Stimulated activated CD8-positive, alpha-beta memory T cell treated with anti-CD3 and anti-CD28 coated beads, Interleukin-15, amount 100 ng/mL, for 1 hour (primary cell): ENCODE results near the gene RIC3.

Experiments
- DNase-seq: peaks from one replicate; pipeline ENCODE4 v3.0.0-alpha.2; 2020; ENCODE audit warnings: low read depth

Gene RIC3, protein sequence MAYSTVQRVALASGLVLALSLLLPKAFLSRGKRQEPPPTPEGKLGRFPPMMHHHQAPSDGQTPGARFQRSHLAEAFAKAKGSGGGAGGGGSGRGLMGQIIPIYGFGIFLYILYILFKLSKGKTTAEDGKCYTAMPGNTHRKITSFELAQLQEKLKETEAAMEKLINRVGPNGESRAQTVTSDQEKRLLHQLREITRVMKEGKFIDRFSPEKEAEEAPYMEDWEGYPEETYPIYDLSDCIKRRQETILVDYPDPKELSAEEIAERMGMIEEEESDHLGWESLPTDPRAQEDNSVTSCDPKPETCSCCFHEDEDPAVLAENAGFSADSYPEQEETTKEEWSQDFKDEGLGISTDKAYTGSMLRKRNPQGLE

DNA sequence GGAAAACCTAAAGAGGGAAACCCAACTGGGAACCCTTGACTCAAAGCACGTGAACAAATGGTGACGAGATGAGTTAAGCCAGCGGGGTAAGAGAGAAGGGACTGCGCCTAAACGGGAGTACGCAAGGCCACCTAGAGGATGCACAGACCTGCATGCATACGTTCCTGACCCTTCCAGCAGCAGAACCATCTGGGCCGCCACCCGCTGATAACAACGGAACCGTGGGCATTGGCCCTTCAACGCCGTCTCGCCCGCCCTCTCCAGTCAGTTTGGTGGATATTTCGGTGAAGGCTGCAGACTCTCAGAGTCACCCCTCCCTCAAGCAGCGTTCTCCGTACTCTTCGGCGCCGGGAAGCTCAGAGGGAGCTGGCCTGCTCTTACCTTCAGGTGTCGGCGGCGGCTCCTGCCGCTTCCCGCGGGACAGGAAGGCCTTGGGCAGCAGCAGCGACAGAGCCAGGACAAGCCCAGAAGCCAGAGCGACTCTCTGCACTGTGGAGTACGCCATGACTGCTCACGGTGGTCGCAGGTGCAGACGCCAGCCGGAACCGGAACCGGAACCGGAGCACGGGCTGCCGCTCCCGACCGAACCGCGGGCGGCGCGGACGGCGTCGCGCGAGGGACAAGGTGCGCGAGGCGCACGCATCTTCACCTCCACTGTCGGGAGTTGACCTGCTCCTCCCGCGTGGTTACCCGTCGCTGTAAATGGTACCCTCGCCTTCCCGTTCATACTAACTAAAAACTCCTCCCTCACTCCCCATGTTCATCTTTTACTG lies at the start of gene RIC3:
Gene RIC3 (minus strand): TSS at position 541 of the 773 bp plus-strand sequence. CDS start 36 bp downstream, at position 505.
- DNase-seq: peak; percentile 4

DNA sequence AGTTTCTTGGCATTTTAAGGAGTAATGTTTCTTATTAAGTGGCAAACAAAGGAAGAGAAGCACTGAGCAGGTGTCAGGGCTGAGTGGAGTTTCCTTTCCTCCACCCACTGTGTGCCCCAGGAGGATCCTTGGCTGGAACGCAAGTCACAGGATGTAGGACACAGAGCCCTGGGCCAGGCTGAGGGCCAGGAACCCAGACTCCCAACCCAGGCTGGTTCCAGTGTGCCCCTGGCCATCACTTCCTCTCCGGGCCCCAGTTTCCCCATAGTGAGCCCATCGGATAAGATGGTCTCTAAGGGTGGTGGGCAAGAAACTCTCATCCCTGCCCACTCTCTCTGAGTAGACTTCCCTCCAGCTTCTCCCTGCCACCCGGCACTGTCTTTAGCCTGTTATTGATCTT lies 49.6 kb upstream of the RIC3 start:
- DNase-seq: no peak

DNA sequence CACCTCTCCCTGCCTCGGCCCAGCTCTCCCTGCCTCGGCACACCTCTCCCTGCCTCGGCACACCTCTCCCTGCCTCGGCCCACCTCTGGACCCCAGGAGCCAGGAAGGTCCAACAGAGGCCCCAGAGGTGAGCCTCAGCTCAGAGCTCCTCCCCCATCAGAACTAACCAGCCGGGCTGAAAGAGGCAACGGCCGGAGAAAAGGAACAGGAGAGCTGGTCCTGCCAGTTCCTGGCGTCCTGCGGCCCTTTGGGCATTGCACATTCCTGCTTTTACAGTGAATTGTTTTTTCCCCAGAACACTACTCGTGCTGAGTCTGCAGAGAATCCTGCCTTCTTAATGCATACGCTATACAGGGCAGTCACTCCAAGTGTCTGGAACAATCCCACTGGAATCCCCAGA lies 49.1 kb upstream of the RIC3 start:
- DNase-seq: no peak

DNA sequence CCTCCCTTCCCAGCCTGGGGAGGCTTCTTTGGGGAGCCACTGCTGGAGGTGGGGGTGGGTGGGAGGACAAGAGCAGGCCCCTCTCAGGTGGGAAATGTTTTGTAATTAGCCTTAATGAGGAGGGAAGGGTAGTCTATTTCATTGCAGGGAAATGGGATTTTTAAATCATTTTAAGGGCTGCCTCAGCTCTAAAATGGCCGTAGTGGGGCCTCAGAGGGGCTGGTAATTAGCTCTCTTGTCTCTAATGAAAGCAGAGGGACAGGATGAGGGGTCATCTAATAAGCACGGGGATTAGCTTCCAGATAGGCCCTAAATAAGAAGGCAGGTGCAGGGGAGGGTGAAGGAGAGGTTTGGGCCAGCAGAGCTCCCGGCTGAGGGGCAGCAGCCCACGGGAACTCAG lies 48.3 kb upstream of the RIC3 start:
- no peak for DNase-seq

DNA sequence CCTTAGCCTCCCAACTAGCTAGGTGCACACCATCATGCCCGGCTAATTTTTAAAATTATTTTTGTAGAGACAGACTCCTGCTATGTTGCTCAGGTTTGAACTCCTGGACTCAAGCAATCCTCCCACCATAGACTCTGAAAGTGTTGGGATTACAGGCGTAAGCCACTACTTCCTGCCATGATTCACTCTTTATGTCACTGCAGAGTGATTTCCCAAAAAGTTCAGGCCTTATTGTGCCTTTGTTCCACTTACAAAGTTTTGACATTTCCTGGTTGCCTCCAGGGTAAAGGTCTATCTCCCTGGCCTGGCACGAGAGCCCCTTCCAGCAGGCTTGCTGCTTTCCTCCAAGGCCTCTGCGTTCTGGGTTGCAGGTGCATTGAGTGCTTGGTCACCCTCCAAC lies 44.6 kb upstream of the RIC3 start:
- DNase-seq: no peak

DNA sequence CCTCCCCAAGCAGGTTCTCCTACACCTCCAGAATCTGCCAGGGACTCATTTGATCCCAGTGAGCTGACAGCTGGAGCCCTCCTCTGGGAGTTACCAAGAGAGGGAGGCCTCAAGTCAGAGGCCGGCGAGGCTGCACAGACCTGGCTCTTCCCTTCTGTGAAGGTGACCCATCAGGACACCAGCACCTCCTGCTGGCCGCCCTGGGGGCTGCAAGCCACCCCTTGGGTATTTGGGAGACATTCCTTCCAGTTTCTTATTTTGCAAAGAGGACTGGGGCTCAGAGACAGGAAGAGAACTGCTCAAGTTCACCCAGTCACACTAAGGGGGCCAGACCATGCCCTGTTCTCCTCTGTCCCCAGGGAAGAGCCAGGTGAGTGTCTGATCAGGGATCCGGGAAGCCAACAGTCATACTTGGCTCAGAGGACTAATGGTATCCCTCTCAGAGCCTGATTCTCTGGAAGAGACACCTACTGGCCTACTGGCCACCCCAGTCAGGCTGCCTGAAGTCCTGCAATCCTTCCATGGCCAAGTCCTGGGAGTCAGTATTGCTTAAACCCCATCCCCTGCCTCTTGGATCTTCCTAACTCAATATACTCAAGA lies 40.5 kb upstream of the RIC3 start:
- DNase-seq: no peak

DNA sequence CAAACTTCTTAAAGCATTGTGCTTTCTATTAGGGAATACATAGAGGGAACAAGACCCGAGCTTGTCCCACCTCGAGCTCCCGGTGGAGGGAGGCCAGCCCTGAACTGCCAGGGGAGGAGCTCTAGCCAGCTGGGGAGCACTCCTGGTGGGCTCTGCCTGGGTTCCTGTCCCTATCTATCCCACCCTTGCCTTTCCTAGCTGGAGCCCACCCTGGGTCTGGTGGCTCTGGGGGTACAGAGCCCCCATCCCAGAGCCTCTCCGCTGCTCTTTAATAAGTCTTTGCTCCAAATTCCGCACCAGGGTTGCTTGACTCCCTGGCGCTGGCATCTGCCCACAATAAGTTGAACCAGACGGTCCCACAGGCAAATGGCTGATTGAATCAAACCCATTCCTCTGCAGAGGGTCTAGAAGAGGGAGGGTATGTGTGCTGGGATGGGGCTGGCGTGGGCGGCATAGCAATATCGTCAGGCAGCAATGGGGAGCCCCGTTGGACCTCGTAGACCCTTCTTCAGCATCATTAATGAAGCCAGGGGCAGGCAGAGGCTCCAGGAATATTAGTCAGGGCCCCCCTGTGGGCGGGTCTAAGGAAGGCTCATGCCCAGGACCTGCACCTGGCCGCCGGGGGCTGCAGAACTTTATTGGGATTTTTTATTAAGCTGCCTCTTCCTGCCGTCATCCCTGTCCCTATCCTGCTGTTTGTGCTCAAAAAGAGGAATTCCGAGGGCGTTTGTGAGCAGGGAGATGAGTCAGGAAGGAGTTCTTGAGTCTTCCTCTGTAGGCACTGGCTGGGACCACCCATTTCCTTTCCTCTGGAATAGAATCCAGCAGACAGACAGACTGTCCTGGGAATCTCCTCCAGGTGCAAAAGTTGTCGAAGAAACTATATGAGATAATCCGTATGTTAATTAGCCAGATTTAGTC lies 38.5 kb upstream of the RIC3 start:
- DNase-seq: no peak

DNA sequence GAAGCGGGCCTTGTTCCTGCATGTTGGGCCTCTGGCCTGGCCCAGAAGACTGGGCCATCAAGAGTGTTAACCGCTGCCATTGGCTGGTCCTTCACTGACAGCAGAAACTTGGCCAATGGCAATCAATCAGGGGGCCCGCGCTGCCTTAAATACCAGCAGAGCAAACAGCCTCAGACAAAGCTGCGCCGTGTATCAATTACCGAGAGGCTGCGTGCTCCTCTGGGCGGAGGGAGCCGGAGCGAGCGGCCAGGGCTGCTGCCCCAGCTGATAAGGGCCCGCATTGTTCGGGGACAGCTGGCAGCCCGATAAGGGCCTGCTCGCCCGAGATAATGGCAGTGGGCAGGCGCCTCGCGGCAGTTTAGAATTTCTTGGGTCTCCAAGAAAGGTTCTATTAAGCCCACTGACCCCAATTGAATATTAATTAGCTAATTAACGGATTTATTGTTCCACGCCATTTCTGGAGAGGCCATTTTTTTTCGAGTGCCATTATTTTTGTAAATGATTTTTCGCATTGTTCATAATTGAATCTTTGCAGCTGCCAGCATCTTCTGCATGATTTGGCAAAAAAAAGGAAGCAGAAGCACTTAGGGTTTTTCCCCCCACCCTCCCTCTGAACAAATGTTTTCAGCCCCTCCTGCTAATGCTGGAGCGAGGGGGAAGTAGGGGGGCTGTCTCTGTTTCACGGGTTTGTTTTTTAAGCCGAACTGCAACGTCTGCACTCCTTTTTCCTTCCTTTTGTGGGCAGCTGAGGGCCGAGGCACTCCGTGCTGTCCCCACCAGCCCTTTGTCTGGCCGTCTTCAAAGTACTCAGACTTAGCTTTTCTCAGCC lies 37.6 kb upstream of the RIC3 start:
- no peak for DNase-seq

DNA sequence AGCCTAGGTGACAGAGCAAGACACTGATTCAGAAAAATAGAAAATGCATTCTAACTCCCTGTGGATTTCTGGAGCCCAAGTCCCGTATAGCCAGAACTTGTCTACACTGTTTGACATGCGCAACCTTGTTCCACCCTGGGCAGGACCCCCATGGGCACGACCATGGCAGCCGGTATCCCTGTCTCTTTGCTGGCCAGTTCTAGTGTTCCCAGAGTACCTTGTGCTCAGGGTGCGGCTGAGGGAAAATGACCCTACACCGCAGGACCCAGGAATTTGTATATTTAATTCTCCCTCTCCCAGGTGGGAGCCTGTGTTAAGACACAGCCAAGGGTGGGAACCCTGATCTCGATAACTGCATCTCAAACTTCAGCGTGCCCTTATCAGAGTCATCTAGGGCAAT lies 36.7 kb upstream of the RIC3 start:
- DNase-seq: no peak

DNA sequence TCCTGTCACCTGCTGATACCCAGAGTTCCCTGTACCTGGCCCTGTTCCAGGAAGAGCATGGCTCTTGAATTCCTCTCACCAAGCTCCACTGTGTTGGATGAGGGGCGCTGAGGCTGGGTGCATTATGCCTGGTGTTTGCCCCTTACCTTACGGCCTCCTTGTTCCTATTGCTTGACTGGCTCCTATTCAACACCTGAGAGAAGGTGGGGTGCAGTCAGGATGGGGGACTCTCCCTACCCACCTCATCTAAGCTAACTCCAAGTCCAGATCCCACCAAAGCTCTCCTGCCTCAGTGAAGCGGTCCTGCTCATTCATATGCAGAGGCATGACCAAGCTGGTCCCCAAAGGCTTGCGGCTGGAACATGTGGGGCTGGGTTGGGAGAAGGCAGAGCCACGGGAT lies 35.8 kb upstream of the RIC3 start:
- DNase-seq: no peak

DNA sequence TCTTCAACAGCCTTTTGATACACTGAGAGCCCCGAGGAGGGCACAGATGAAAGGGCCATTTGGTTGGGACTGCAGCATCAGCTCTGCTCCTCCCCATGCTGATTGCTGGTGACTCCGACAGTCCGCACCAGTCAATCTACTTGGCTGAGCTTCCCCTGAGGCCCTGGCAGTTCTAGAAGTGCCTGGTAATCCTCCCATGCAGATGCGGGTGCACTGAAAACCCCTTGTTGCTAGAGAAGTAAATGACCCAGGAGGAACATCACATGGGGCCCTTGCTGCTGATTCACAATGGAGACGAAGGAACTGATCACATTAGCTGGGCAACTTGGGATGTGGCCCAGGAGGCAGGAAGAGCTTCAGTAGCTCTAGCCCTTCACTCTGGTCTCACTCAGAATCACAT lies 35.2 kb upstream of the RIC3 start:
- DNase-seq: no peak

DNA sequence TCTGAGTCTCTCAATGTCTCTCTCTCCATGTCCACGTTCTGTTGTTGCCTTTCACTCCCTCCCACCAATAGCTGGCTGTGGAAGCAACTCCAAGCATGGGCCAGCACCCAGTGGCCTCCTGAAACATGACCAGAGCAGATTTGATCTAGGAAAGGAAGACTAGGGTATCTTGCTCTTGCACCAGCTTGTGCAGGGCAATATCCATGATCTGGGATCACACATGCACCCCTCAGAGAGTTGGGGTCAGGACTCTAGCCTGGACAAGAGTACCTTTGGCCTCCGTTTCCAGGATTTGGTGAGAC lies 34.5 kb upstream of the RIC3 start:
- no peak for DNase-seq

DNA sequence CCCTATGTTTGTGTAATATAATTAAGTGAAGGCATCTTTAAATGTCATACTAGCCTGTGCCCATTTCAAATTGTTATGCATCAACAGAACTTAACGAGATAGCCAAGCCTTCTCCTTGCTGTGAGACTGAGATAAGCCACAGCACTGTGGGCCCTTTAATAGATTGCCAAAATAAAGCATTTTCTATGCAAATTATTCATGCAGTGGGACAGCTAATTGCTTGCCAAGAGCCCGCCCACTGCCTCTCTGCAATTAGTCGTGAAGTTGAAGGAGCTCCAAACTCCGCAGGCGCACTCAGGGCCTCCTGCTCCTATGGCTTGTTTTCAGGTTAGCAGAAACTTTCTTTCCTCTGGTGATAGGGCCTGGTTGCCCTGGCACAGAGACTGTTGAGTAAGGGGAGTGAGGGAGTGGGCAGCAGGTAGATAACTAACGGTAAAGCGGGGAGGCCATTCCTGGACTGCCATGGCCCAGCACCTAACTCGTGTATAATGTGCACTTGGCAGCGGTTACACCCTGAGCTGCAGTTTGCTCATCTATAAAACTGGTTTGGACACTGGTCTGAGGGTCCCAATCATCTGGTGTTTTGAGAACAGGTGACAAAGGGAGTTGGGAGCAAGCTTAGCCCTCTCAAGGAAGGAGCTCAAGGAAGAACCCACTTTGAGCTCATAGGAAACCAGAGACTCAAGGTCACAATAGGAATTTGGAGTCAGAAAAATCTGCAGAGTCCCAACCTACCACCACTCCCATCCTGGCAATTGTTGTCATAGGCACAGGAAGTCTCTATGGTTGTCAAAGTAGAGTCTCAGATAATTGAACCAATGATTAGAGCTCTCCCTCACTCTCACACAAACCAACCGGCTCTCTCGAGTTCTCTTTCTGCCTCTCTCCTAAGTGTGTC lies 33.9 kb upstream of the RIC3 start:
- no peak for DNase-seq

DNA sequence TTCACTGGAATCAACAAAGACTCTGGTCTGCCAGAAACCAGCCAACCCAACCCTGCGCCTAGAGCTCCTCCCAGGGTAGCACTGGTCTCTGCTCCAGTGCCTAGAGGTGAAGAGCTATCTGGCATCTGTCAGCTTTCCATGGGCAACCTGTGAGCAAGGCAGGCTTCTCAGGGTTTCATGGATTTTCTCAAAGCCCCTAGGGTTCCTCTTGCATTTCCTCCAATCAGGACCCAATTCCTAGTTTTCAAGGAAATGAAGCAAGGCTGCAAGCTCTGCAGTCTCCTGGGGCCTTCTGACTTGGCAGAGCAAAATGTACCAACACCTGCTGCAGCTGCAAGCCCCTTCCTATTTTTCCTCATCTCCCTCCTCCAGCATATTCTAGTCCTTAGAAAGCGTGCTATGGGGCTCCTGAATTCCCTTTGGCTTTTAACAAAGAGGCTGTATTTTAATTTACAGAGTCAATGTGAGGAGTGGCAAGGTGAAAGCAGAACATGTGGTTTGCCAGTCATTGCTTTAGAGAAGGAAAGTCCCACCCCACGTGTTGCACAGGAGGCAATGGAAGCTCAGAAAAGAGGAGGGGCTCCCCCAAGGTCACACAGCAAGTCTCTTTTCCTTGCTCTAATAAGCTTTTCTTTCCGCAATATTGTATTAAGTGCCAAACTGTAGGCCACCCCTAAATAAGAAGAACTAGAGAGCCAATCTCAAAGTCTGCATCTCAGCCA lies 33.0 kb upstream of the RIC3 start:
- no peak for DNase-seq

DNA sequence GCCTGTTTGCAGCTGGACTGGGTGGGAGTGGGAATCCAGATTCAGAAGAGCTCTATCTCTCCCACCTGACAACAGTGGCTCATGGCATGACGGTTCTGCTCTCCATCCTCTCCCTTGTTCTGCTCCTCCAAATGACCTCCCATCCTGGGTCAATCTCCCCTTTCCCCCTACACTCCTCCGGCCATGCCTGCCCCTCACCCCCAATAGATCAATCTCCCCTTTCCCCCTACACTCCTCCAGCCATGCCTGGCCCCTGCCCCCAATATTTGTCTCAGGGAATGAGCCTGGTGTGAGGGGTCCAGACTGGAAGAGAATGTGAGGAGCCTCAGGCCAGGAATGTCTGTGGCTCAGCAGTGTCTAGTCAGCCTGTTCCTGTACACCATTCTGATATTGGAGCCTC lies 30.9 kb upstream of the RIC3 start:
- DNase-seq: no peak

DNA sequence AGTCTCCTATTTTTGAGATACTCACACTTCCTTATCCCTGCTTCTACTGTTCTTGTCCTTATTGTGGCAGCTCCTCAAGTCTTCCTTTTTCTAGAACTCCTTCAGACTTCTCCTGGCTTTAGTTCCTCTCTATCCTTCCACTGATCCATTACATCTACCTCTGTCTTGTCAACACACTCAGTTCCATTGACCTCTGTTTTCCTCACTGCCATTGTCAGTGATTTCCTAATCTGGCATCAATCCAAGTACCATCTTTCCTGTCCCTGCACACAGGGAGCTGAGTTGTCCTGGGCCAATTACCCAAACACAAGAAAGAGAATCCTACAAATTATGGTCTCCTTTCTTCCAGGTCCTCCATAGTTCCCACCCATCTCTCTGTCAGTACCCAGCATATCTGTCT lies 27.9 kb upstream of the RIC3 start:
- no peak for DNase-seq

DNA sequence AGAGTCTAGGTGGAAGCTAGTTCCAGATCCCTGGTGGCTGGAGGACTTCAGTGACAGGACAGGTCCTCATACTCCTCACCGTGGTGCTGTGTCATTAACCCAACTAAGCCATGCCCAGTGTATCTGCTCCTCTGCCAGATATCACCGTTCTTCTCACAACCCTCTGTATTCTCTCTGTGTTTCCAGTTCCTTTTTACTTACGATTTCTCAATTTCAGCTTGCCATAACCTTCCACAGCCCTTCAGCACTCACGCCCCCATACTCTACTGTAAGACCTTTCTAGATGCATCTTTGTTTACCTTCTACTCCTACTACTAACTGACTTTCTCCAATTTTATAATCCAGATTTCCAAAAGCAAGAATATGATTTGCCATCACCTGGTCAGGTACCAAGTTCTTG lies 26.1 kb upstream of the RIC3 start:
- no peak for DNase-seq

DNA sequence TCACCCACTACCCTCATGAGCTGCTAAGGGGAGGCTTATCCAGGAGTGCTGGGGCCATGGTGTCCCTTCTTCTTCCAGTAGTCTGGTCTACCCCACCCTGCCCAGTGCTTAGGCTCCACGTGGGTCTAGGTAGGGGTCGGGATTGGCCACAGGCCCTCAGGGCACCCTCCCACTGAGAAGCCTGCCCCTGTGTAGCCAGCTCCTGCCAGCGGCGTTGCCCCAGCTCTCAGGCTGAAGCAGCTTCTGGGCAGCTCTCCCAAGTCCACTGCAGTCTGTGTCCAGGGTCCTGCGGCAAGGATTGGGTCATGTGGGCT lies 24.0 kb upstream of the RIC3 start:
- DNase-seq: no peak

DNA sequence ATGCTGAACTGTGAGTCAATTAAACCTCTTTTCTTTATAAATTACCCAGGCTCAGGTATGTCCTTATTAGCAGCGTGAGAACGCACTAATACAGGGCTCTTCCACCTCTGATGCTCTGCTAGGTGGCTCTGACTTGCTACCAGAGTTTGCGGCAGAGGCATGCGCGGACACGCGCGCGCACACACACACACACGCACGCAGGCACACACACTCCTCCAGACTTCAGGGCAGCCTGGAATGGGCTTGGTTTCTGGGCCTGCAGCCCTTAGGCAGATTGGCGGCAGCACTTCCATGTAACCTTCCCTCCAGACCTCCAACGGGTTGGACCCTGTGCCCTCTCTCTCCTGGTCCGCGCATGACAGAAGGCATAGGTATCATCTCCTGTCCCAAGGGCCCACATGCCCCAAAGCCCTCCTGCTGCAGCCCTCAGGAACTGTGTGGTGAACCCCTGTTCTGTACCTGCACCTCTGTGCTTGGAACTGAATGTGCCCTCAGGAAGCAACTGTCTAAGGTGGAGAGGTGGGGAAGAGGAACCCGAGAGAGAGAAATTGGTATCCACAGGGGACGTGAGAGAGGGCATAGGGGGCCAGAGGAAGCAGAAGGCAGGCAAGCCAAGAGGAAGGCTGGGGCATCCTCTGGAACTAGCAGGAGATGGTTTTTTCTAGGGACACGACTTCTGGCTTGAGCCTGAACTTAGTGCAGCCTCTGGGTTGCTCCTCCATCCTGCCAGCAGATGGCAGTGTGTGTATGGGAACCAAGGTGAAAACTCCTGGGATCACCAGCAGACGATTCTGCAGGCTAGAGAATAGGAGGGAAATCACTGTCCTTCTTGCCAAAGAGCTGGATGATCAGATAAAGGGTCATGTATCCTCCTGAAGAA lies 23.4 kb upstream of the RIC3 start:
- DNase-seq: peak; percentile 14
